Neural progenitor cell (in vitro differentiated cells): ENCODE results near the gene GPR132. TPM values are rescaled to one million over a fixed set of nuclear protein-coding genes. Genes with fewer than 3 reads are reported as not detected.

Experiments
- DNase-seq: peaks from one replicate; pipeline ENCODE4 v3.0.0-alpha.2; 2016; ENCODE audit warnings: low spot score
- H2AFZ ChIP-seq: fragments of 200-600 bp; sonication (generic); replicated peaks from 2 replicates; pipeline ENCODE4 v1.6.1; 2016; ENCODE audit warnings: antibody characterized with exemption
- H3F3A ChIP-seq: fragments of 200-600 bp; sonication (generic); 2 replicates; pipeline ENCODE4 v1.6.1; 2016; ENCODE audit warnings: antibody characterized with exemption, low read depth
- H3K27ac ChIP-seq: fragments of 200-600 bp; sonication (generic); 2 replicates; pipeline ENCODE4 v1.5.1; 2016; ENCODE audit warnings: mild to moderate bottlenecking
- H3K27me3 ChIP-seq: fragments of 200-600 bp; sonication (generic); 2 replicates; pipeline ENCODE4 v1.6.1; 2016; ENCODE audit warnings: mild to moderate bottlenecking, moderate library complexity
- H3K36me3 ChIP-seq: fragments of 200-600 bp; sonication (generic); 2 replicates; pipeline ENCODE4 v1.5.1; 2016
- H3K4me1 ChIP-seq: fragments of 200-600 bp; sonication (generic); 2 replicates; pipeline ENCODE4 v1.6.1; 2016; ENCODE audit warnings: mixed run types
- H3K4me2 ChIP-seq: fragments of 200-600 bp; sonication (generic); 2 replicates; pipeline ENCODE4 v1.6.1; 2016
- H3K4me3 ChIP-seq: fragments of 200-600 bp; sonication (generic); 2 replicates; pipeline ENCODE4 v1.5.1; 2016
- H3K79me2 ChIP-seq: fragments of 200-600 bp; sonication (generic); 2 replicates; pipeline ENCODE4 v1.6.1; 2016; ENCODE audit warnings: low read depth
- H3K9ac ChIP-seq: fragments of 200-600 bp; sonication (generic); 2 replicates; pipeline ENCODE4 v1.6.1; 2016
- H3K9me3 ChIP-seq: fragments of 200-600 bp; sonication (generic); 2 replicates; pipeline ENCODE4 v1.5.1; 2016; ENCODE audit warnings: low read depth
- H4K20me1 ChIP-seq: fragments of 200-600 bp; sonication (generic); 2 replicates; pipeline ENCODE4 v1.6.1; 2016; ENCODE audit warnings: low read depth
- H3K27ac Mint-ChIP-seq: 3 replicates; pipeline ENCODE4 v1.8.0; 2021; ENCODE audit warnings: mixed read lengths
- H3K27me3 Mint-ChIP-seq: 2 replicates; pipeline ENCODE4 v1.8.0; 2022; ENCODE audit warnings: low read depth, mild to moderate bottlenecking, inconsistent platforms, moderate library complexity, mixed read lengths; ENCODE audit not compliant: insufficient read depth
- H3K36me3 Mint-ChIP-seq: 3 replicates; pipeline ENCODE4 v1.8.0; 2021; ENCODE audit warnings: mixed read lengths
- H3K4me1 Mint-ChIP-seq: 3 replicates; pipeline ENCODE4 v1.8.0; 2021; ENCODE audit warnings: mixed read lengths
- H3K4me3 Mint-ChIP-seq: 3 replicates; pipeline ENCODE4 v1.8.0; 2021; ENCODE audit warnings: mild to moderate bottlenecking, moderate library complexity, mixed read lengths
- H3K9me3 Mint-ChIP-seq: 3 replicates; pipeline ENCODE4 v1.8.0; 2020; ENCODE audit warnings: mixed read lengths
- CTCF ChIP-seq: fragments of 200-600 bp; sonication (generic); IDR thresholded peaks from 2 replicates; pipeline ENCODE4 v1.5.1; 2017; ENCODE audit warnings: antibody characterized with exemption, mild to moderate bottlenecking
- EZH2 ChIP-seq: fragments of 200-600 bp; sonication (generic); IDR thresholded peaks from 2 replicates; pipeline ENCODE4 v1.6.1; 2017; ENCODE audit warnings: antibody characterized with exemption, mild to moderate bottlenecking, moderate library complexity
- EZH2phosphoT487 ChIP-seq: fragments of 200-600 bp; sonication (generic); IDR thresholded peaks from 2 replicates; pipeline ENCODE4 v1.6.1; 2017; ENCODE audit warnings: antibody characterized with exemption
- total RNA-seq: library from RNA; depleted of rRNA; stranded (reverse); fragments of >200 nt; gene quantifications from 2 replicates; pipeline ENCODE4 v1.2.3, GENCODE V29; 2015; ENCODE audit warnings: low replicate concordance

Gene GPR132
- total RNA-seq, 1 donor from 2014 or later, result 0.51 TPM

GRCh38 chr14:105070760-105071137, 5.5 kb upstream of the GPR132 start:
- Mint-ChIP-seq H3K27ac (no peak overlapping the region), H3K4me1 (peaks cover 3% of the 10 kb centered on the region), H3K36me3 (no peaks in the 10 kb centered on the region), H3K4me3 (no peak overlapping the region), H3K27me3 (peaks cover 2% of the 10 kb centered on the region), H3K9me3 (no peaks in the 10 kb centered on the region)
- Histone ChIP-seq H3K27me3 (no peaks in the 10 kb centered on the region), H3K4me3 (no peak overlapping the region), H3K9ac (no peak overlapping the region), H3K4me1 (peaks cover 16% of the 10 kb centered on the region), H2AFZ (no peak overlapping the region), H4K20me1 (no peaks in the 10 kb centered on the region), H3K79me2 (no peaks in the 10 kb centered on the region), H3K9me3 (no peaks in the 10 kb centered on the region), H3K27ac (no peak overlapping the region), H3K4me2 (no peak overlapping the region), H3K36me3 (no peaks in the 10 kb centered on the region), H3F3A (peaks cover 5% of the 10 kb centered on the region)
- TF ChIP-seq EZH2phosphoT487 (no peak), EZH2 (no peak), CTCF (no peak)
- DNase-seq, result no peak

GRCh38 chr14:105069871-105070759, 4.9 kb upstream of the GPR132 start:
- Mint-ChIP-seq H3K27ac (no peak overlapping the region), H3K4me3 (no peak overlapping the region), H3K36me3 (no peaks in the 10 kb centered on the region), H3K4me1 (peaks cover 4% of the 10 kb centered on the region), H3K9me3 (no peaks in the 10 kb centered on the region), H3K27me3 (peaks cover 2% of the 10 kb centered on the region)
- no peak for TF ChIP-seq EZH2phosphoT487
- no peak for TF ChIP-seq CTCF
- TF ChIP-seq EZH2, result no peak
- Histone ChIP-seq H4K20me1 (no peaks in the 10 kb centered on the region), H3K4me2 (no peak overlapping the region), H3K4me3 (no peak overlapping the region), H2AFZ (no peak overlapping the region), H3K9ac (no peak overlapping the region), H3K27me3 (no peaks in the 10 kb centered on the region), H3K79me2 (no peaks in the 10 kb centered on the region), H3K9me3 (no peaks in the 10 kb centered on the region), H3F3A (no peaks in the 10 kb centered on the region), H3K4me1 (peaks cover 17% of the 10 kb centered on the region), H3K36me3 (no peaks in the 10 kb centered on the region), H3K27ac (no peak overlapping the region)
- no peak for DNase-seq

DNA sequence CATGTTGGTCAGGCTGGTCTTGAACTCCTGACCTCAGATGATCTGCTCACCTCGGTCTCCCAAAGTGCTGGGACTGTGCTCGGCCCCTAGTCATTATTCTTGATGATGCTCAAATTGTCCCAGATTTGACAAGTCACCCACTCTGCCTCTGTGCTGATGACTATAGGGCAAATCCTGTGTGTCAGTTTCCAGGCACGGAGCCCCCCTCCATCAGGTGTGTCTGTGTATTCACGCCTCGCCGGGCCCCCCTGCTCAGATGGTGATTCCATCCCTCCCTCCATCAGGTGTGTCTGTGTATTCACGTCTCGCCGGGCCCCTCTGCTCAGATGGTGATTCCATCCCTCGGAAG, 4.3 kb upstream of the GPR132 start:
- no peak overlapping the region for H3K27ac Mint-ChIP-seq
- no peaks in the 10 kb centered on the region for H3K27me3 ChIP-seq

More for the DNA sequence above, 4.3 kb upstream of the GPR132 start:
- Histone ChIP-seq H4K20me1 (no peaks in the 10 kb centered on the region), H3K4me2 (no peak overlapping the region), H3K79me2 (no peaks in the 10 kb centered on the region), H3F3A (no peaks in the 10 kb centered on the region), H3K9me3 (no peaks in the 10 kb centered on the region), H2AFZ (no peak overlapping the region), H3K36me3 (no peaks in the 10 kb centered on the region), H3K4me1 (peaks cover 18% of the 10 kb centered on the region), H3K9ac (no peak overlapping the region), H3K4me3 (no peak overlapping the region), H3K27ac (no peak overlapping the region)
- Mint-ChIP-seq H3K9me3 (no peaks in the 10 kb centered on the region), H3K4me3 (no peak overlapping the region), H3K4me1 (peaks cover 10% of the 10 kb centered on the region), H3K27me3 (peaks cover 2% of the 10 kb centered on the region), H3K36me3 (no peaks in the 10 kb centered on the region)
- no peak for DNase-seq
- TF ChIP-seq CTCF, result no peak
- no peak for TF ChIP-seq EZH2
- TF ChIP-seq EZH2phosphoT487, result no peak
